ENCODE measurements around the gene TPM4. TPM values are rescaled to one million over a fixed set of nuclear protein-coding genes. Genes with fewer than 3 reads are reported as not detected.

The TPM4 gene
- total and polyA plus RNA-seq, 8 donors, result 437 to 631 (median 556) TPM

DNA sequence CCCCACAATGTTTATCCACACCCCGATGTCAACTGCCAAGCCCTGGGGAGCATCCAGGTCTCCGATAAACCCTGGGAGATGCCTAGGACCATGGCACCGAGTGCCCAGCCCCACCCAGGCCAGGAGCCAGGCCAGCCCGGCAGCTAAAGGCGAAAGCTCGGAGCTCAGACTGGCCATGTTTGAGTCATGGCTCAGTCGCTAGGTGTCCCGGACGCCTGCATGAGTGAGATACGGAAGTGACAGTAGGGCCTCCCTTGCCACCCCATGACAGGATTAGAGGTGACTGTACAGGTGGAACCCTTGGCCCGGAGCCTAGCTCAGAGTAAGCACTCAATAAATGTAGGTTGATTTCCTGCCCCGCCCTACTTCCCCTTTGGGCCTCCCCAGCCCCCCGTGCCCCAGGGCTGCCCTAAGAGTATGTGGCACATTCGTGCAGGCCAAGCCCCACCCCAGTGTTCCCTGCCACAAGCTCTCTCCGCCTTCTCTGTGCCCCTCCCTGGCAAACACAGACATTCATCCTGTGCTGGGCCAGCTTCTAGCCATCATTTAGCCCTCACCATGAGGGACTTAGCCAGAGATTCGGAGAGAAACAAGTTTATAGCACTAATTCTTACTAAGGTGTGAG lies 5.8 kb upstream of the TPM4 start:
- H3K27me3 ChIP-seq, result no peaks in the 10 kb centered on the region
- H3K9me3 ChIP-seq, result no peaks in the 10 kb centered on the region
- DNase-seq (peak in 2 of 4 donors; percentile 88 to 90), ATAC-seq (peak; percentile 81)
- H3K4me3 ChIP-seq, result peak overlapping the region in 1 of 2 donors; percentile 9
- intact Hi-C loops (cut with DNase I), result no loop called here
- H3K4me1 ChIP-seq, result peaks cover 15 to 61% of the 10 kb centered on the region in 2 donors
- H3K27ac ChIP-seq, result peak overlapping the region; percentile 76 to 88
- TF ChIP-seq CTCF (IDR thresholded peaks at IDR 0.05), result no peak
- no peaks in the 10 kb centered on the region for H3K36me3 ChIP-seq

GRCh38 chr19:16071072-16071691 lies 5.1 kb upstream of the TPM4 start:
- peak in 1 of 4 donors; percentile 19 for DNase-seq
- H3K27me3 ChIP-seq, result no peaks in the 10 kb centered on the region

GRCh38 chr19:16073481-16073880 lies 2.8 kb upstream of the TPM4 start:
- intact Hi-C loops (cut with DNase I), result no loop called here
- peaks cover 18 to 57% of the 10 kb centered on the region in 2 donors for H3K4me1 ChIP-seq
- no peaks in the 10 kb centered on the region for H3K36me3 ChIP-seq
- no peak overlapping the region for H3K4me3 ChIP-seq
- ATAC-seq, result no peak
- no peaks in the 10 kb centered on the region for H3K27me3 ChIP-seq
- no peak for TF ChIP-seq CTCF (IDR thresholded peaks at IDR 0.05)
- H3K27ac ChIP-seq, result peak overlapping the region in 1 of 2 donors; percentile 41
- H3K9me3 ChIP-seq, result no peaks in the 10 kb centered on the region
- DNase-seq, result peak in 1 of 4 donors; percentile 30

More at GRCh38 chr19:16071072-16071691, 5.1 kb upstream of the TPM4 start:
- intact Hi-C loops (cut with DNase I), result no loop called here
- no peak overlapping the region for H3K4me3 ChIP-seq
- TF ChIP-seq CTCF (IDR thresholded peaks at IDR 0.05), result no peak
- H3K9me3 ChIP-seq, result no peaks in the 10 kb centered on the region
- H3K27ac ChIP-seq, result peak overlapping the region; percentile 76 to 88
- H3K36me3 ChIP-seq, result no peaks in the 10 kb centered on the region
- peaks cover 15 to 63% of the 10 kb centered on the region in 2 donors for H3K4me1 ChIP-seq
- no peak for ATAC-seq

- Histone ChIP-seq H3K36me3 (no peaks in the 10 kb centered on the region), H3K27ac (peak overlapping the region; percentile 18 to 41), H3K4me1 (peaks cover 20 to 60% of the 10 kb centered on the region in 2 donors), H3K4me3 (no peak overlapping the region), H3K27me3 (no peaks in the 10 kb centered on the region), H3K9me3 (no peaks in the 10 kb centered on the region)
- DNase-seq, result peak in 1 of 4 donors; percentile 30
- intact Hi-C loops (cut with DNase I), result no loop called here
- no peak for ATAC-seq
- TF ChIP-seq CTCF (IDR thresholded peaks at IDR 0.05), result no peak
Observed at GRCh38 chr19:16073988-16074387, 2.3 kb upstream of the TPM4 start.

All from left lung (tissue), 10 donors.